T-helper 1 cell treated with Interleukin-12 subunit alpha and Interleukin-12 subunit beta and Interleukin-4 antibody, amounts not matched to agents 30 ng/mL and 1 ng/mL, for 36 hours (primary cell): ENCODE measurements around the gene SPSB1. TPM values are rescaled to one million over a fixed set of nuclear protein-coding genes. Genes with fewer than 3 reads are reported as not detected.

Experiments used
- intact Hi-C: fragments of 100-400 bp; cut with micrococcal nuclease; formaldehyde crosslinking; loops from one replicate; pipeline ENCODE4 v1.15.1; 2024
- total RNA-seq: library from RNA; stranded (reverse); gene quantifications from 2 replicates; pipeline ENCODE4 v1.2.3, GENCODE V29; 2022

The SPSB1 gene
- total RNA-seq, 1 donor from 2014 or later, result 22.8 TPM

DNA sequence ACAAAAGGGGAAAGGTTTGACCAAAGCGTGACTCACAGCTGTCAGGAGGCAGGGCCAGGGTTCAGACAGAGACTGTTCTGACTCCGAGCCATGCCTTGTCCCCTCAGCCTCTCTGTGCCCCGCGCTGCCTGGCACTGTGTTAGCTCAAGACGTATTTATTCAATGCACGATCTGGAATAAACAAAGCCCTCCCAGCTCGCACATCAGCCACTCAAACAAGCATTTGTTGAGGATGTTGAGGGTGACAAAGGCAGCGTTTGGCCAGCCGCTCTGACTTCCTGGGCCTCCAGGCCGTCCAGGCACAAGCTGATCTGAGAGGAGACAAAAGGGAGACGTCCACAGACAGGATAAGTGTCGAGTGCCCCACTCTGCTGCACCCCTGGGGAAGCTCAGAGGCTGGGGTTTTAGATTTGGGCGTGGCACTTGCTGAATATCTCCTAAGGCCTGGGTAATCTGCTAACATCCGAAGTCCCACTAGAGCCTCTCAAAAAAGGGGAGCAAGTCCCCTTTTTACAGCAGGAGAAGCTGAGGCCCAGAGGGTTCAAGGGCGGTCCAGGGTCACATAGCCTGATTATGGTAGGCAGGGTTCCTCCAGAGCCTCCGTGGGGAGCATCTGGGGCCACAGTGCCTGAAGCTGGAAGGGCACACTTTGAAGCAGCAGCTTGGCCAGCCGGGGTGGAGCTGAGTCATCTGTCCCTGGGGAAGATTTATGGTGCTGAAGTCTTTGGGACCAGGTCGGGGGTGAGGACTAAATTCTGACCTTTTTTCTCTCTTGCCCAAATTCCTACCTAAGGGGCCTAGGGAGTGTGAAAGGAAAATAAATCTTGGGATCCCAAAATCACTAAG is 95.9 kb downstream of the SPSB1 start:
- intact Hi-C loops, result no loop called here

DNA sequence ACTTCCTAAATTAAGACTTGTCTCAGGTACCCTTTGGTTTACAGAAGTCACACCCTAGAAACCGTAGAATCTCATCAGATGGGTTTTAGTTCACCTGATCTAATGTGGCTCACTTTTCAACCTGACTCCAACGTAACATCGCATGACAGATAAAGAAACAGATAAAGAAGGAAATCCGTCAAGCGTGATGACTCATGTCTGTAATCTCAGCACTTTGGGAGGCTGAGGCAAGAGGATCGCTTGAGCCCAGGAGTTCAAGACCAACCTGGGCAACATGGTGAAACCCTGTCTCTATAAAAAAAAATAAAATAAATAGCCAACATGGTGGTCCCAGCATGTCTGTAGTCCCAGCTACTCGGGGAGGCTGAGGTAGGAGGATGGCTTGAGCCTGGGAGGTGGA is 97.3 kb downstream of the SPSB1 start:
- intact Hi-C loops, result no loop called here

DNA sequence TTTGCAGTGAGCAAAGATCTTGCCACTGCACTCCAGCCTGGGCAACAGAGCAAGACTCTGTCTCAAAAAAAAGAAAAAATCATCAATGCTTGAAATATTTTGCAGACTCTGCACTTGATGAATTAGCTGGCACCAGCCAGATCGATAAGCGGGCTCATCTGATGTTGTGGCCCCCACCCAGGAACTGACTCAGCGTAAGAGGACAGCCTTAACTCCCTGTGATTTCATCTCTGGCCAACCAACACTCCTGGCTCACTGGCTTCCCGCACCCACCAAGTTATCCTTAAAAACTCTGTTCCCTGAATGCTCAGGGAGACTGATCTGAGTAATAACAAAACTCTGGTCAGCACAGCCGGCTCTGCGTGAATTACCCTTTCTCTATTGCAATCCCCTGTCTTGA is 98.9 kb downstream of the SPSB1 start:
- intact Hi-C loops, result no loop called here

DNA sequence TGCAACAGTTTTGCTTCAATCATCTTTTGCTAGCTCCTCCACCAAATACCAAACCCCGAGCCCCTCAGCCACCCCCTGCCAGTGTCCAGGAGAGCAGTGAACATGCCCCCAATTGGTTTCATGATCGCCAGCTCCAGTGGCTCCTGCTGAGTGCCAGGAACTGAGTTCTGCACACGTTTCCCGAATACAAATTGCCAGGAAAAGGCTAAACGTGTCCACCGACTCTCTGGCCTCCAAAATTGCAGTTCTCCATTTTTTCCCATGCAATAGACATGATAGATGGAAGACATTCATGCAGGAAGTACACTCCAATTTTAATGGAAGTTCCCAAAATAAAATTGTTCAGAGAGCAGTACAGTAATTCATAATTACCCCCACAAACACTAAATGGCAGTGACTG is 101.3 kb downstream of the SPSB1 start:
- intact Hi-C loops, result no loop called here

DNA sequence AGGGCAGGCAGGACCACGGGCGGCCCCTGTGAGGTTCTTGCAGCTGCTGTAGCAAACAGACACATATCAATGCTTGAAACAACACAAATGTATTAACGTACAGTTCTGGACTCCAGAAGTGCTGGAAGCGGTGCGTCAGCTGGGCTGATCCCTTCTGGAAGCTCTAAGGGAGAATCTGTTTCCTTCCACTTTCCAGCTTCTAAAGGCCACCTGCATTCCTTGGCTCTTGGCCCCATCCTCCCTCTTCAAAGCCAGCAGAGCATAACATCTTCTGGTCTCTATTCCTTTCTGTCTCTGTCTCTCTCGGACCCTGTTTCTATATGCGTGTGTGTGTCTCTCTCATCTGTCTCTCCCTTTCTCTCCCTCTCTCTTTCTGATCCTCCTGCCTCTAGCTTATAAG is 102.3 kb downstream of the SPSB1 start:
- intact Hi-C loops, result no loop called here

DNA sequence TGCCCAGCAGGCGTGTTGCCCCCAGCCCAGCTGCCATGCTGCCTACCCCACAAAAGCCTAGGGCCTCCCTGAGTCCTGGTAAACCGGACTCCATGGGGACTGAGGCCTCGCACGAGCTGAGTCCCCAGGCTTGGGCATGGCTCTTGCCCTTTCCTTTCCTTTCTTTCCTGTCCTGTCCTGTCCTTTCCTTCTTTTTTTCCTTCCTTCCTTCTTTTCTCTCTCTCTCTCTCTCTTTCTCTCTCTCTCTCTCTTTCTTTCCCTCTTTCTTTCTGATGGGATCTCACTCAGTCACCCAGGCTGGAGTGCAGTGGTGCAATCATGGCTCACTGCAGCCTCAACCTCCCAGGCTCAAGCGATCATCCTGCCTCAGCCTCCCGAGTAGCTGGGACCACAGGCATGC is 104.4 kb downstream of the SPSB1 start:
- intact Hi-C loops, result no loop called here

DNA sequence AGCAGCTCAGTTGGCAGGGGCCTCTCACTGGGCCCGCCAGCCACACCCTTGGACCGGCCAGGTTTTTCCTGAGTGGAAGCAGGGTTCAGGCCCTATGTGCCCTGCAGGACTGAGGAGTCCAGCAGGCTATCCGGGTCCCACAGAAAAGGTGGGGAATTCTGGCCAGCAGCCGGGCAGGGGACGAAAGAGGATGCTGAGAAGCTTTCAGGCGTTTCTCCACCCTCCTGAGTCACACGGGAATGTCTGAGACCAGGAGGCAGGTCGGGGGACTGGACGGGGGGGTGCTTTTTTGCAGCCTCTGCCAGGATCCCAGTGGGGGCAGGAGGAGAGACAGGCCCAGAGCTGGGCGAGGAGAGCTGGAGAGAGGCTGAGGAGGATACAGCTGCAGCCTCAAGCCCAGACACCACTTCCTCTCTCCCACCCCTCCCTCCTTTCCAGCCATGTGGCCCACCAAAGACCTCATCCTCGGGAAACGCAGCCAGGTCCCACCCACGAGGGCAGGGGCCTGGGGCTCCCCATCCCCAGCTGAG is 105.4 kb downstream of the SPSB1 start:
- intact Hi-C loops, result no loop called here

DNA sequence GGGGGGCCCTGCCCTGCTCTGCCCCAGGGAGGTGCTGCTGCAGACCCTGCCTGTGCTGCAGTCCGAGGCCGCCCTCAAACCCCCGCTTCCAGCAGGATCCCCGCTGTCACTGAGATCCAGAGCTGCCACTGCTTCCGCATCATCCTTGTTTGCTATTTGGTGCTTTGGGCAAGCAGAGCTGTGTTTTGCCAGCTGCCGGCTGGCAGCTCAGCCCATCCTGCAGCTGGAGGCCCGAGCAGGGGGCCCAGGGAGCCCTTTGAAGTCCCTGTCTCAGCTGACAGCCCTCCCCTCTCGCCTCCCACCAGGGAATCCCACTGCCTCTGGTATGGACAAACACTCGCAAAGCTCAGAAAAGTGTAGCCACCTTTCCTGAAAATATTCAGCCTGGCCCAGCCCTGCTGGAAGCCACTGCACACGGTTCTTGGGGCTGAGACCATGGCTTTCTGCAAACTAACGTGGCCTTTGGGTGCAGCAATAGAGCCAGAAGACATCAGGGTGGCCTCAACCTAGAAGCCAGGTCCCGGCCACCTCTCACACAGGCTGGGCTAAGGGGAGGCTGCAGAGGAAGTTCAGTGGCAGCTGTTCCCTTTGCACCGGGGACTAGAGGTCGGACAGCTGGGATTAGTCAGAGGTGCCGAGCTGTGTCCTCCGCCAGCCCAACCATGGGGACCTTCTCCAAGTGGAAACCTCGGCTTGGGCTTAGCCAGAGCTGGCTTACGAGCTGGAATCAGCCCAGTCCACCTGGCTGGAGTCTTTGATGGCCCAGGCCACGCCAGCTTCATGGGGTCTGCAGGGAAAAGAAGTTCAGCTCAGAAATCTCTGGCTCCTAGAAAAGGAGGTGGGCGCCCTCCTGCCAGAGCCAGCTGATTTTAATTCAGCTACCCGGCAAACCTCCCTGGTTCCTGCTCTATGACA is 107.1 kb downstream of the SPSB1 start:
- intact Hi-C loops, result no loop called here

DNA sequence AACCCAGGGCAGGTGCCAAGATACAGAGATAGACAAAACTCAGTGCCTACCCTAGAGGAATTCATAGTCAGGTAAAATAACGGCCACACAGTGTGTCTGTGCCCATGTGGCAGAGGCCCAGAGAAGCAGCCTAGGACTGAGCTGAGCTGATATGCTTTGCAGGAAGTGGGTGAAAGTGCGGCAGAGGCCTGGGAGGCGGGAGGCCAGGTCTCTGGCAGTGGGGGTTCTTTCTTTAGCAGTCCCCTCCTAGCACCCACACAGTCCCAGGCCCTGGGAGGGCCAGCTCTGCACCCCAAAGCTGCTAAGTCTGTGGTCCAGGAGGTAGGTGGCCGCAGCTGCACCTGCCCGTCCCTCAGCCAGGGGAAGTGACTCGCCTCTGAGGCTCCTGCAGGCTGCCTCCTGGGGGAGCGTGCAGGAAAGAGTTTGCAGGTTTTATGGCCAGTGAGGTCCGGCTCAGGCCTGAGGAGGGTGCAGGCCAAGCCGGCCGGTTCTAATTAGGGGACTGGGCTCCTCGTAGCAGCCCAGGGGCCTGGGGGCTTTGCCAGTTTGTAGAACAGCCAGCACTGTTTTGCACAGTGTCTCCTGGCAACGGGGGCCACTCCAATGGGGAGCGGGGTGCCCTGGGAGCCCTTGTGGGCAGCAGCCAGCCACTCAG is 107.9 kb downstream of the SPSB1 start:
- intact Hi-C loops, result no loop called here

DNA sequence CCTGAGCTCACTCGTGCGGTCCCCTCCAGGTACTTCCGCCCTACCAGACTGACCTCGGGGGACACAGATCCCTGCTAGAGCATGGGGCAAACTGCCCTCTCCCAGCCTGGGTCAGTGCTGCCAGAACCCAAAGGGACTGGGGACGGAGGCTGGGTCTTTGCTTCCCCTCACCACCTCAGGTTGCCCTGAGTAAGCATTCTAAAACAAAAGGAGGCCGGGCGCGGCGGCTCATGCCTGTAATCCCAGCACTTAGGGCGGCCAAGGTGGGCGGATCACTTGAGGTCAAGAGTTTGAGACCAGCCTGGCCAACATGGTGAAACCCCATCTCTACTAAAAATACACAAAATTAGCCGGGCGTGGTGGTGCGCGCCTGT is 108.4 kb downstream of the SPSB1 start:
- intact Hi-C loops, result no loop called here

DNA sequence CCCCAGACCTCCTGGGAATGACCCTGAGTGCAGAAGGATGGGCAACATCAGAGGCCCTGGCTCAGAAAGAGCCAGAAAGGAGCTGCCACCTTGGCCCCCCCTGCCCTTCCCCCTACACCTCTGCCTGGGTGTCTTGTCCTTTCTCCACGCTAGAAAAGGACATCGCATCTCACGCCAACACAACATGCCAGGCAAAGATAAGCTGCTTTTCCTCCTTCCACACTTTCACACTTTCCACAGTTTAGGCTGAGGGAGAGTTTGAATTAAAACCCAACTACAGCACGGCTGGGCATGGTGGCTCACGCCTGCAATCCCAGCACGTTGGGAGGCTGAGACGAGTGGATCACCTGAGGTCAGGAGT is 109.5 kb downstream of the SPSB1 start:
- intact Hi-C loops, result no loop called here

DNA sequence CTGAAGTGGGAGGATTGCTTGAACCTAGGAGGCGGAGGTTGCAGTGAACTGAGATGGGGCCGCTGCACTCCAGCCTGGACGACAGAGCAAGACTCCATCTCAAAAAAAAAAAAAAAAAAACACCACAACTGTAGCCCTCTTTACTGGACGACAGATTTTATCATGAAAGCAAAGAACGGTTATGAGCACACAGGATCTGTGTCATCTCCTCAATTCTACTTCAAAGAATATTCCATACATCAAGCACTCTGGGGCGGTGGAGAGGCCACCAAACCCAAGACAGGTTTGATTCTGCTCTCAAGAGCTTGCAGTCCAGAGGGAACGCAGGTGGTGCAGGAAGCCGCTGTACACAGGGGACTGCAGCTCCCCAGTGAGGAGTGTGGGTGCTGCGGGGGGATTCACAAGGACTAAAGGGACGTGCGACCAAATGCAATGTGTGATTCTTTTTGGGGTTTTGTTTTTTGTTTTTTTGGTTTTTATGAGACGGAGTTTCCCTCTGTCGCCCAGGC is 110.1 kb downstream of the SPSB1 start:
- intact Hi-C loops, result no loop called here

DNA sequence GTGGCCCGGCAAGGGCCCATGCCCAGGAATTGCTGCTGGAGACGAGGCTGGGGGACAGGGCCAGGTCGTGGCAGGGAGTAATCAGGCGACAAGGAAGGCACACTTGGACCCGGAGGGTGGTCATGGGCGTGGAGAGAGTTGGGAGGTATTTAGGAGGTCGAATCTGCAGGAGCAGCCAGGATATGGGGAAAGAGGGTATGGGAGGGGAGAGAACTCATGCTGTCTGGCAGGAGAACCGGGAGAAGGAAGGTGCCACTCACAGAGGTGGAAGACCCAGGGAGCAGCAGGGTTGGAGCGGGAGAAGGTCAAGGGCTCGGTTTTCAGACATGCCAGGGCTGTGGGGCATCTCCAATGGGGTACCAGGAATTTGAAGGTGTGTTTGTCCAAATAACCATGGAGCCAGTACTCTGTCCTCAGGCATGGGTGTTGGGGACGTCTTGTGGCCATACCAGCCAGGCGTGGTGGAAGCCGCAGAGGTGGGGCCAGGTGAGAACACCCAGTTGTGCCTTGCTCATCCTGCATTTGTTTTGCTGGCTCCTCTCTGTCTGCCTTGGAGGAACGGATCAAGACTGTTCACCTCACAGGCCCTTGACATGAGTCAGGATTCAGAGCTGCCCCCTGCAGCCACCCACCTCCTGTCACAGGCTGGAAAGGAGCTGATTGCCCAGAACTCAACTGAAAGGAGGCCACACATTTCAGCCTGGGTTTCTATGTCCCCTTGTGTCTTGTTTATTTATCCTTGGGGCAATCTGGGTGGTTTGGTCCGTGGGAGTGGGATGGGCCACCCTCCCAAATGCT is 111.6 kb downstream of the SPSB1 start:
- intact Hi-C loops, result no loop called here

DNA sequence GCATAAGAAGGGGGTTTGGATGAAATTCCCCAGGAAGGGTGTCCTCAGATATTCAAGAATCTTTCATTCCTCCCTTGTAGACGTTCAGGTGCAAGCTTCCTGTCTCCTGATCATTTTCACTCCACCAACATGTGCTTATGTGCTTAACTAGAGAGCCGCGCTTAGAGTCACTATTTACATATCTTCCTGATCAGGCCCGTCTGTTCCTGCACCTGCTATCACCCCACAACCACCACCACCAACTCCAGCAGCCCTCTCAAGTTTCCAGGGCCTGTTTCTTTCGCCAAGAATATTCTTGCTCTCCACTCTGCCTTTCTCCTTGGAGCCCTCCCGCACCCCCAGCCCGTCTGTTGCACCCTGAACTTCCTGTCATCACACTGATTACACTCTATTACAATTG is 113.4 kb downstream of the SPSB1 start:
- intact Hi-C loops, result no loop called here

DNA sequence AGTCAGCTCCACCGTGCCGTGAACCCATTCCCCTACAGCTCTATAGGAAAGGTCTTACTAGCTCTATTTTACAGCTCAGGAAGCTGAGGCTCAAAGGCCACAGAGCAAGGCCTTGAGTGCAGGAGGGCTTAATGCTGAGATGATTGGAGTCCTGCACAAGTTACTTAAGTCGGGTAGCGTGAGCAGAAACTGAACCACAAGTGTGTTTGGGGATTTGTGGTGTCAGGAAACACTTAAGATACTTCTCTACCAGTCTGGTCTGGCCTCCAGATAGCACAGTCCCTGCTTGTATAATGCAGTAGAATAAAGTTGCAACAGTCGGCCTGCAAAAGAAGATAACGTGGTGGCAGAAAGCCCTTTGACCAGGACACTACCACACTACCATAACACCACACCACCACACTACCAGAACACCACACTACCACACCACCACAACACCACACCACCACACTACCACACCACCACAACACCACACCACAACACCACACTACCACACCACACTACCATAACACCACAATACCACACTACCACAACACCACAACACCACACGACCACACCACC is 118.1 kb downstream of the SPSB1 start:
- intact Hi-C loops, result loop anchor here (2.0 kb wide), 1 partner anchor 122 kb away; no protein-coding TSS in a partner anchor

DNA sequence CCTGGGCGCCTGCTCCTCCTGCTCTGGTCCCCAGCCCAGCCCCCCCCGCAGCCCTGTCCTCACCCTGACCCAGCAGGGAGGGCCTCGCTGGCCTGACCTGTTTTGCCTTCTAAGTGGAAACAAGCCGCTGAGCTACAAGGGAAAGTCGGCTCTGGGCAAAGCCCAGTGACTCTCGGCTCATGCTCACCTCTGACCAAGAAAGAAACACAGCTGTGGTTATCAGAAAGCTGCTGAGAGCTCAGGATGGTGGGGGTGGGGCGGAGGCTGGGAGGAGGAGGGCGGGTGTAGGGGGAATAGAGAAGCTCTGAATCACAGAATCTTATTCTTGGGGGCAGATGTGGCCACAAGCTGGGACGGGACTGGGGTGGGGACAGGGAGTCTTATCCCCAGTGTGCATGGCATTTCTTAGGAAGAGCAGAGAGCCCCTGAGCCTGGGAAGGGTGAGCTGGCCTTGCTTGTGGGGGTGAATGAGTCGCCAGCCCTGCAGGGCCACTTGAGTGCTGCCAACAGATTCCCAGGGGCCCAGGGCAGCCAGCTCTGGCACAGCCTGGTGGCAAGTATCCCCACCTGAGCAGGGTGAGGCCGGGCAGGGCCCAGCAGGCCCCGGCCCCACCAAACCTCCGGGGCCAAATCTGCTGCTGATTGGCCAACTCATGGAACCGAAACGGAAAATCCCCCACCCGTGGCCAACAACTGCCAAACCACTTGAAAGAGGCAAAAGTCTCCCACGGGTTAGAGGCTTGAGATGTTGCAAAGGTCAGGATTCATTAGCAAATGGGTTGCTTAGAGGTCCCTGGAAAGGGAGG is 120.6 kb downstream of the SPSB1 start:
- intact Hi-C loops, result loop anchor here (1.0 to 2.0 kb wide), 2 partner anchors 13 to 118 kb away; no protein-coding TSS in a partner anchor

DNA sequence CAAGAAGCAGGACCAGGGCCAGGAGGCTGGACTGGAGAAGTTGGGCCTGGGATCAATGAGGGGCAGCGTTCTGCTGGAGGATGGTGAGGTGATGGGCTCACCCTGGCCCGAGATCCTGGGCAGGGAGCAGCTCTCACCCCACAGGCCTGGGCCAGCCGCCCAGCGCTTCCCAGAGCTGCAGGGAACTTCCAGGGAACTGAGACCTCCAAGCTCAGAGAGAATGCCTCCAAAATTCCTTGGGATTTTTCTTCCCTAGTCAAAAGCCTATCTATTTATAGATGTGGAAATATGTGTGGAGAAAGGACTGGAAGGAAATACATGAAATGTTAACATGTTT is 121.2 kb downstream of the SPSB1 start:
- intact Hi-C loops, result loop anchor here (1.0 to 2.0 kb wide), 2 partner anchors 12 to 119 kb away; no protein-coding TSS in a partner anchor

DNA sequence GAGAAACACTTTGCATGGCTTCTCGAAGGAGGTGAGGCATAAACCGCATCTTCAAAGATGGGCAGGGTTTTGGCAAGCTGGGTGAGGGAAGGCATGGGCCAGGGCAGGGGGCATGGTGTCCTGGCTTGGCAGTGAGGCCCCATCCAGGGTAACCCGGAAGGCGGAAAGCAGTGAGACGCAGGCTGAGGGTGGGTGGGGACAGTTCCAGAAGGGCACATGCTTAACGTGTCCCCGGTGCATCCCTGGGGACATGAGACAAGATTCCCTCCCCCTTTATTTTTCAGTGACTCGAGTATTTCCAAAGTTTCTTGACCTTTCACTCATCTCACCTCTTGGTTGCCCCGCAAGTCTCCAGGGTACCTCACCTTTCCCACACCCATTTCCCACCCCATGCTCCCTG is 123.8 kb downstream of the SPSB1 start:
- intact Hi-C loops, result no loop called here

DNA sequence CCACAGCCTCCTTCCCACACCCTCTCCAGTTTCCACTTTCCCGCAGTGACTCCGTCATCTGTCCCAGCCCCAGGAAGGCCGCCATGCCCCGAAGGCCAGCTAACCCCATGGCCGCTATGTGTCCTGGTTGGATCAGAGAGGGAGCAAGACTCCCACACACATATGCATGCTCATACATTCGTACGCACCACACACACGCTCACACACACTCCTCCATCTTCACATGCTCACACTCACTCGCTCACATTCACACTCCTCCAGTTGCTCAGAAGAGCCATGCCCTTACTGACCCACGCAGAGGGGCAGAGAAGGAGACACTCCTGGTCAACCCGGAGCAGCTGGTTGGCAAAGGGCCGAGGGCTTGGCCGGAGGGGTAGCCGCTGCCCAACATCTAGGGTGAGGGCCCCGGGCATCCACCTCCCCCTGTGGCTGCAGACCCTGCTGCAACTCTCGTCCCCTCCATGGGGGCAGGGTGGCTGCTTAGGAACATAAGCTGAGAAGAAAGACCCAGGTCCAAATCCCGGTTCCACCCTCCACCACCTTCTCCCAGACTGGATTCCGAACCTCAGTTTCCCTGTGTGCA is 124.3 kb downstream of the SPSB1 start:
- intact Hi-C loops, result no loop called here
